GOT3 (cell line): ENCODE data around the gene ARTN.
A peak's percentile ranks its signal among the peaks of the same experiment; 100 is the strongest.

Experiments used
- DNase-seq: peaks from one replicate; lab custom pipeline; 2025; ENCODE audit warnings: mixed read lengths; lab: John Stamatoyannopoulos, UW

The ARTN gene

DNA sequence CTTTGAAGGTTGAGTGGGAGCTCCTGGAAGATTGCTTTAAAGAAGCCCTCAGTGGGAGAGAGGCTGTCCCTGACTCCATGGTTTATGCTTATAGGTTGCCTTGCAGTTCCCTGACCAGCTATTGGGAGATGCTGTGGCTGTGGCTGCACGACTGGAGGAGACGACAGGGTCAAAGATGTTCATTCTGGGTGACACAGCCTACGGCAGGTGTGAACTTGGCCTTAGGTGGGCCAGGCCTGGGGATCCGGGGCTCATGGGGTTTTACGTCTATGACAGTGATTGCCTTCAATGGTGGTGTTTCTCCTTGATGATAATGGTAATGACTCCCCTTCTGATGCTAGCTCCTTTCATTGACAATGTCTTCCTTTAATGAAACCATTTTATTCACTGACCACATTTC lies 36.9 kb downstream of the ARTN start:
- no peak for DNase-seq

DNA sequence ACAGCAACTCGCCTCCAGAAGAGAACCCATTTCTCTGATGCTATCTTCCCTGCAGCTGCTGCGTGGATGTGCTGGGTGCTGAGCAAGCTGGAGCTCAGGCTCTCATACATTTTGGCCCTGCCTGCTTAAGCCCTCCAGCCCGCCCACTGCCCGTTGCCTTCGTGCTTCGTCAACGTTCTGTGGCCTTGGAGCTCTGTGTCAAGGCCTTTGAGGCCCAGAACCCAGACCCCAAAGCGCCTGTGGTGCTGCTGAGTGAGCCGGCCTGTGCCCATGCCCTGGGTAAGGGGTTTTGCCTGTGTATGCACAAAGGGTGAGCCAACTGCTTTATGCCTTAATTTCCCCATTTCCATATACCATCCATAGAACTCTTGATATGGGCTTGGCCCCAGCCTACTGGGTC lies 37.3 kb downstream of the ARTN start:
- no peak for DNase-seq

DNA sequence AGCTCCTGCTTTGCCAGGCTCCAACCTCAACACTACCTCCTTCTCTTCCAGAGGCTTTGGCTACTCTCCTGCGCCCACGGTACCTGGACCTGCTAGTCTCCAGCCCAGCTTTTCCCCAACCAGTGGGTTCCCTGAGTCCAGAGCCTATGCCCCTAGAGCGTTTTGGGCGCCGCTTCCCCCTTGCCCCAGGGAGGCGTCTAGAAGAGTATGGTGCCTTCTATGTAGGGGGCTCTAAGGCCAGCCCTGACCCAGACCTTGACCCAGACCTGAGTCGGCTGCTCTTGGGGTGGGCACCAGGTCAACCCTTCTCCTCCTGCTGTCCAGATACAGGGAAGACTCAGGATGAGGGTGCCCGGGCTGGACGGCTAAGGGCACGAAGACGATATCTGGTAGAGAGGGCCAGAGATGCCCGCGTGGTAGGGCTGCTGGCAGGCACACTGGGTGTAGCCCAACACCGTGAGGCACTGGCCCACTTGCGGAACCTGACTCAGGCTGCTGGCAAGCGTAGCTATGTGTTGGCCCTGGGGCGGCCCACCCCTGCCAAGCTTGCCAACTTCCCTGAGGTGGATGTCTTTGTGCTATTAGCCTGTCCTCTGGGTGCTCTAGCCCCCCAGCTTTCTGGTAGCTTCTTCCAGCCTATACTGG lies 37.9 kb downstream of the ARTN start:
- no peak for DNase-seq

DNA sequence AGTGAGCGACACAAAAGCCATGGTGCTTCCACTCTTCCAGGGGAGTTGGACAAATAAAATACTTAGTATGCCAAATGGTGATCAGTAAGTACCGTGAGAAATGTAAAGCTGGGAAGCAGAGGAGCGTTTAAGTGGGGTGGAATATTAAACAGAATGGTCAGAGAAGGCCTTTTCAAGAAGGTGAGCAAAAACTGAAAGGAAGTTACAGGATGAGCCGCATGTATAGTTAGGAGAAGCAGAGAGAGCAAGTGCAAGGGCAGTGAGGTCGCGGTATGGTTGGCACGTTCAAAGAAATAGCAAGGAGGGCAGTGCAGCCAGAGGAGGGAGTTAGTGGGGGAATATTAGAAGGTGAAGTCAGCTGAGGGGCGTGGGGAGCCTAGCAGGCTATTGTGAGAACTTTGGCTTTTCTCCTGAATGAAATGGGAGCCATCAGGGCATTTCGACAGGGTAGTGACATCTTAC lies 40.4 kb downstream of the ARTN start:
- no peak for DNase-seq

DNA sequence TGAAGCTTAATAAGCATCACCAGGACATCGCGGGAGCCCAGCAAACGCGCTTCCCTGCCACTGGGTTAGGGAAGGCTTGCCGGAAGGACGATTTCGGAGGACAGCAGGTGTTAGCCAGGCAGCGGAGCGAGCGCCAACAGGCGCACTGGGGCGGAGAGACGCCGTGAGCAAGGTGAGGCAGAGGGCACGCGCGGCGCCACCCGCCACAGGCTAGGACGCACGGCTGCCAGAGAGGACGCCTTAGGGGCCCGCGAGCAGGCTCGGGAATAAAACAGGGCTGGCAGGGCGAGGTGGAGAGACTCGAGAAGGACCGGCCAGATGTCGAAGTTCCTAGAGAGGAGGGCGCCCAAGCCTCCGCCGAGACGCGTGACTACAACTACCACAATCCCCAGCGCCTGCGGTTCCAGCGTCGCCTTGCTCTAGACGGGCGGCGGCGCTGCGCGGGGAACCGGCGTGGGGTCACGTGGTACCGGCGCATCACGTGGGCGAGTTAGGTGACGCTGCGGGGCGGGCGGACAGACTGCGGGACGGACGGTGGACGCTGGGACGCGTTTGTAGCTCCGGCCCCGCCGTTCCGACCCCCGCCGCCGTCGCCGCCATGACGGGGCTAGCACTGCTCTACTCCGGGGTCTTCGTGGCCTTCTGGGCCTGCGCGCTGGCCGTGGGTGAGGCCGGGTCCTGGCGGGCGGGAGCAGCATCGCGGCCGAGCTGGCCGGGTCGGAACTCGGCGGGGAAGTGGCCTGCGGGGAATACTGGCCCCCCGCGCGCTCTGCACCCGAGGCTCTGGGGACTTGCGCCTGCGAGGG lies 41.0 kb downstream of the ARTN start, which contains the start of gene ATP6V0B:
ATP6V0B (plus strand) TSS at position 518 of the 806 bp plus-strand sequence; CDS start at position 599, 81 bp downstream.
- peak; percentile 71 for DNase-seq

DNA sequence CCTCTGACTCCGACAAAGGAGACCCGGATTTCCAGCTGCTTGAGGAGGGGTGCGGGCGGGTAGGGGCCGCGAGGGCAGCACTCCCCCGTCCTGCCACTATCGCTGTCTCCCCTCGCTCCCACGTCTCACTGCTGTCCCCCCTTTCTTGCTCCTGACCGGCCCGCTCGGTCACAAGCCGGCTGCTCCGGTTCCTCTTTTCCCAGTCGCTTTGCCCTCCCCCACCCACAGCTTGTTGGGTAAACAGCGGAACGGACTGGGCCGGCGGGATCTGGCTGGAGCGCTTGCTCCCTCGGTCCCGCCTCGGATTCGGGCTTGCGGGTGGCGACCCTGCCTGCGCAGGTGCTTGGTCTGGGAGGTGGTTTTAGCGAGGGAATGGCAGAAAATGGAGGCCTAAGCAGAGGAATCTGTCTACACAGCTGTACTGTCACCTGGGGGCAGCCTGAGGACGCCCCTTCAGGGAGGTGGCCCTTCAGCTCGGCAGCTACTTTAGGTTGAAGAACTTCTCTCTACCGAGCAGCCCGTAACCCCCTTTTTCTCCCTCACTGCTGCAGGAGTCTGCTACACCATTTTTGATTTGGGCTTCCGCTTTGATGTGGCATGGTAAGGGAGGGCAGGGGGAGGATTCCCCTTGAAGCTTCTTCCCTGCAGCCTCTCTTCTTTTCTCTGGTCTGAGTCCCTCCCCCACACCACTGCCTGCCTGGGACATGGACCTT lies 41.8 kb downstream of the ARTN start:
- no peak for DNase-seq

DNA sequence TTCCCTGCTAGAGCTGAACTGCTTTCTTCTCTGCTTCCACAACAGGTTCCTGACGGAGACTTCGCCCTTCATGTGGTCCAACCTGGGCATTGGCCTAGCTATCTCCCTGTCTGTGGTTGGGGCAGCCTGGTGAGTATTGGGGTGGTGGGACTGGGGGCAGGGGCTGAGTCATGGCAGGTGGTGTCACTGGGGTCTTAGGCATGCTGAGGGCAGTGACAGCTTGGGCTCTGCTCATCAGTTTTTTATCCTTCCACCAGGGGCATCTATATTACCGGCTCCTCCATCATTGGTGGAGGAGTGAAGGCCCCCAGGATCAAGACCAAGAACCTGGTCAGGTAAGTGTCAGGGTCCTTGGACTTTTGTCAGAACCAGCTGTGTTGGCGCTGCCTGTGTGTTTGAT lies 42.4 kb downstream of the ARTN start:
- no peak for DNase-seq

DNA sequence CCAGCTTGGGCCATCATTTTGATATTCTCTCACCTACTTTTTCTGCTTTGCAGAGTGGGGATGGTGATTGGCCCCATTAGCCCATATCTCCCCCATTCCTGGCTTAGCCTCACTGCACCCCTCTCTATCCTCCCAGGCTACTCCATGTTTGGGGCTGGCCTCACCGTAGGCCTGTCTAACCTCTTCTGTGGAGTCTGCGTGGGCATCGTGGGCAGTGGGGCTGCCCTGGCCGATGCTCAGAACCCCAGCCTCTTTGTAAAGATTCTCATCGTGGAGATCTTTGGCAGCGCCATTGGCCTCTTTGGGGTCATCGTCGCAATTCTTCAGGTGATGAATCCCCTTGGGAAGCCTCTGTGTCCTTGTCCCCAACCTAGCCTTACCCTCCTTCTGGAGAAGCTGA lies 43.3 kb downstream of the ARTN start:
- no peak for DNase-seq

DNA sequence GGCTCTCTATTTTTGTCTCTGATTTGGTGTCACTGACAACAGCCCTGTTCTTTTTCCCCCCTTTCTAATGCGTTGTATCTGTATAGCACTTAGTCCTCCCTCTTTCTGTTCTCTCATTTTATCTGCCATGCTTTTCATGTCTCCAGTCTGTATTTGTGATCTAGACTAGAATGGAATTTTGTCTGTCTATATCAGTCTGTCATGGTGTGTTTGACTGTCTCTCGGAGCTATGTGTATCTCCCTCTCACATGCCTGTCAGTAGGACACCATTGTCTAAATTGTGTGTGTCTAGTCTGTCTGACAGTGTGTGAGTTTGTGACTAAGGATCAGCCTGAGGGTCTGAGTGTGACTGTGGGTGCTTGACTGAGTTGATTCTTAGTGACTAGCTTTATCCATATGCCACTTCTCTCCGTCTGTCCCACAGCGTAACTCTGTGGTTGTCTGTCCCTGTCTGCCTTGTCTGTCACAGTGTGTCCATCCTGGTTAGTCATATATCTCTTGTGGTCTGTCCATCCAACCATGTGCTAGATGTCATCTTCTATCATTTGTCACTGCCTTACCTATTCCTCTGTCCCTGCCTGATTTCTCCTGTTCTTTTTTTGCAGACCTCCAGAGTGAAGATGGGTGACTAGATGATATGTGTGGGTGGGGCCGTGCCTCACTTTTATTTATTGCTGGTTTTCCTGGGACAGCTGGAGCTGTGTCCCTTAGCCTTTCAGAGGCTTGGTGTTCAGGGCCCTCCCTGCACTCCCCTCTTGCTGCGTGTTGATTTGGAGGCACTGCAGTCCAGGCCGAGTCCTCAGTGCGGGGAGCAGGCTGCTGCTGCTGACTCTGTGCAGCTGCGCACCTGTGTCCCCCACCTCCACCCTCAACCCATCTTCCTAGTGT lies 44.0 kb downstream of the ARTN start:
- no peak for DNase-seq

DNA sequence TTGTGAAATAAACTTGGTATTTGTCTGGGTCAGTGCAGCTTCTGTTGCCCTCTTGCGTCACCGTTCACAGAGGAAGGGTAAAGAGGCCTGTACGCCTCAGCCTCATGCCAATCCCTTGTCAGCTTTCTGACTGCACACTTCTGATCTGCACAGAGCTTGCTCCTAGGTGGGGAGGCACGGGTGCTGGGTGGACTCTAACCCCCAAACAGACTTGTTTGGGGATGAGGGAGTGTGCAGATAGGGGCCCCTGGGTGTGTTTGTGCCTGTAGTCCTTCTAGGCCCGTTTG lies 44.6 kb downstream of the ARTN start:
- no peak for DNase-seq

DNA sequence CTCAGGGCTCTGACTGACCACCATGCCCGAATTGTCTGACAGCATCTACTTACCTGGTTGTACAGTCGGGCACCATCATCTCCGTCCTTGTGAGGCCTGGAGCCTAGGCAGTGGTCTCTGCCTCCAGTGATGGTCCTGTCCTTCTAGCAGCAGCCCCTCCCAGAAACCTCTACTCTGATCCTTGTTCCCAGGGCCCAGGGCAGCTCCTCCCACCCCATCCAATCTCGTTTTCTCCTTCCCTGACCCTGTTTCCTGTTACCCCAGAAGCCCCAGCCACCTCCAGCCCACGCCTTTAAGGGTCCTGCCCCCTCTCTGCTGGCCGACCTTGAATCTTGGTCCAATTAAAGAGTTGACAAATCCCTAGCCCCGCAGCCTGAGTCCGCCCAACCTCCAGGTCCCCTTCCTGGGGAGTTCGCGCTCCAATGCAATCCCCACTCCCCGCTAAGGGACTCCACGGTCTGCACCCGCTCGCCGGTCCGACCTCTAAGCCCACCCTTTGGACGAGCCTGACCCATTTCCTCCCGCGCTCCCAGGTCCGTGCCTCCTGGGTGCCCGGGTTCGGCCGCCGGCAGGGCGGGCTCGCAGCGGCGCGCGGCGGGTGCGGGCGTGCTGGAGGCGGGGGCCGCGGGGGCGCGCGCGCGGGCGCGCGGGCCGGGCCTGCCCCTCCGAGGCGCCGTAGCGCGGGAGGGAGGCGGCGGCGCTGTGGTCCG lies 45.1 kb downstream of the ARTN start, which contains the start of gene B4GALT2:
B4GALT2 (plus strand) TSS at position 660 of the 710 bp plus-strand sequence. CDS start 1,951 bp downstream, outside the sequence.
- no peak for DNase-seq

DNA sequence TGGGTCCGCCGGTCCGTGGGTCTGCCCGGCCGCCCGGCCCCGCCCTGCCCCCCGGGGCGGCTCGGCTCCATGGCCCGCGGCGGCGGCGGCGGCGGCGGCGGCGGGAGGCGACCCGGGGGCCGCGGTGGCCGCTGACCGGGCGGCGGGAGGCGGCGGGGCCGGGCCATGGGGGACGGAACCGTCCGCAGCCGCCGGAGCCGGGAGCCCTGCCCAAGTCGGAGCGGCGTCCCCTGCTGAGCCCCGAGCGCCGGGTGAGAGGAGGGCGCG lies 45.6 kb downstream of the ARTN start:
- DNase-seq = no peak

DNA sequence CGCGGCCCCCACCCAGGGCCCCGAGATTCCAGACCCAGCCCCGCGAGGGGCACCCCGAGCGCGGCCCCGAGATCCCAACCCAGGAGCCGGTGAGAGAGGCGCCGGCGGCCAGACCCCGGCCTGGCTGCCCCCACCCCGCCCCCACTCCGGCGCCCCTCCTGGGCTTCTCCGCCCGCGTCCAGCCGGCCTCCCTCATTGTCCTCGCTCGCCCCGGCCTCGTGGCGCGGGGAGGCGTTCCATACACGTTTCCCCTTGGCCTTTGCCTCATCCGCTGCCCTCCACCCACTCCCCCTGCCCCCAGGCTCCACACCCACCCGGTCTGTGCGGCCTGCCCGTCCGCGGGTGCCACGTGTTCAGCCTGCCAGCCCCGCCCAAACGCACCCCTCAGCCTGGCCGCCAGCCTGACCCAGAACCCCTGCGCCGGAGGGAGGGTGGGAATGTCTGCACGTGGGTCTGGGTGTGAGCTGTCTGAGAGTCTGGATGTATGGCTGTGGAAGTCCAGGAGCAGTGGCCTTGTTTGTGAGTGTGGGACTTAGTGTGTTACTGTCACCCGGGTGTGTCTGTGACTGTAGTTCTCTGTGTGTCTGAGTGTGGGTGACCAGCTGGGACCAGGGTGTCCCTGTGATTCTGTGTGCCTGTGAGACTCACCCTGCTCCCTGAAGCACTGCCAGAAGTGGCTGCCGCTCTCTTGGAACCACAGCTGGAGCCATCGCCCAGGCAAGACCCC lies 46.1 kb downstream of the ARTN start:
- DNase-seq = no peak

DNA sequence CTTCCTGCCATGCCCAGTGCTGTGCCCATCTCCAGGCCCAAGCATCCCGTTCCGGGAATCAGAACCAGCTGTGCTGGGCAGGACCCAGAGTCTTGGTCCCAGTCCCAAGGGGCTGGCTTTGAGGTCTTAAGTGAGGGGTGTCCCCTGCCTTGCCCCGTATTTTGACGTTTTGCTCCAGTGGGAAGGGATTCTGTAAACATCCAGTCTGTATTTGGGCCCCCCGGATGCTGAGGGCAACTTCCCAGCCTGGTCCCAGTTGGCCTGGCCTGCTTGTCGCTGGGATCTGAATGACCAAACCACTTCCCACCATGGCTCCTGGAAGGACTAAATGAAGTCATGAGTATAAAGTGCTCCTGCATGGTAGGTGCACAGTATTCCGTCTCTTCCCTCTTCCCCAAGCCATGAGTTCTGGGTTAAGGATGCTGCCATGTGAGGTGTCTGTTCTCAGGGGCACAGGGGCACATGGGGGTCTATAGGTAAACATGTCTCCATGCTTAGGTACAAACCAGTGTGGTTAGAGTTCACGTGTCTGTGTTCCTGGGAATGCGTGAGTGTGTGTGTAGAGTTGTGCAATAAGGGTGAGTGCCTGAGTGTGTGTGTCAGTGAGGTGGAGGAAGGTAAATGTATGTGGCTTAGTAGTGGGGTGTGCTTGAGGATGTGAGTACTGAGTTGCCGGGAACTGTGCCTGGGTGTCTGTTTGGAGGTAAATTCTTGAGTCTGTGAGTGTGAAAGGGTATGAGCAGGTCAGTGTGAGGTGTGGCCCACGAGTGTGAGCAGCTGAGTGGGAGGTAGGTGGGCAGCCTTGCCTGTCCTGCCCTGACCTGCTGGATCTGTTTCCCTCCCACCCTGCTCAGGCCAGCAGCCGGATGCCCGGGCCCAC lies 46.9 kb downstream of the ARTN start:
- no peak for DNase-seq

DNA sequence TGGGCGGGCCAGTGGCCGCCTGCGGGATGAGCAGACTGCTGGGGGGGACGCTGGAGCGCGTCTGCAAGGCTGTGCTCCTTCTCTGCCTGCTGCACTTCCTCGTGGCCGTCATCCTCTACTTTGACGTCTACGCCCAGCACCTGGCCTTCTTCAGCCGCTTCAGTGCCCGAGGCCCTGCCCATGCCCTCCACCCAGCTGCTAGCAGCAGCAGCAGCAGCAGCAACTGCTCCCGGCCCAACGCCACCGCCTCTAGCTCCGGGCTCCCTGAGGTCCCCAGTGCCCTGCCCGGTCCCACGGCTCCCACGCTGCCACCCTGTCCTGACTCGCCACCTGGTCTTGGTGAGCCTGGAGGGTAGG lies 47.5 kb downstream of the ARTN start:
- no peak for DNase-seq

DNA sequence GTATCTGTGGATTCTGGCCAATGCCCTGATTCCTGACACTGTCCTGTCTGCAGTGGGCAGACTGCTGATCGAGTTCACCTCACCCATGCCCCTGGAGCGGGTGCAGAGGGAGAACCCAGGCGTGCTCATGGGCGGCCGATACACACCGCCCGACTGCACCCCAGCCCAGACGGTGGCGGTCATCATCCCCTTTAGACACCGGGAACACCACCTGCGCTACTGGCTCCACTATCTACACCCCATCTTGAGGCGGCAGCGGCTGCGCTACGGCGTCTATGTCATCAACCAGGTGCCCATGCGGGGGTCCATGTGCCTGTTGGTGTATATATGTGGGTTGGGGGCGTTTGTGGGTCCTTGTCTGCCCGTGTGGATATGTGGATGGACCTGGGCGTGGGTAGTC lies 48.0 kb downstream of the ARTN start:
- DNase-seq = no peak

DNA sequence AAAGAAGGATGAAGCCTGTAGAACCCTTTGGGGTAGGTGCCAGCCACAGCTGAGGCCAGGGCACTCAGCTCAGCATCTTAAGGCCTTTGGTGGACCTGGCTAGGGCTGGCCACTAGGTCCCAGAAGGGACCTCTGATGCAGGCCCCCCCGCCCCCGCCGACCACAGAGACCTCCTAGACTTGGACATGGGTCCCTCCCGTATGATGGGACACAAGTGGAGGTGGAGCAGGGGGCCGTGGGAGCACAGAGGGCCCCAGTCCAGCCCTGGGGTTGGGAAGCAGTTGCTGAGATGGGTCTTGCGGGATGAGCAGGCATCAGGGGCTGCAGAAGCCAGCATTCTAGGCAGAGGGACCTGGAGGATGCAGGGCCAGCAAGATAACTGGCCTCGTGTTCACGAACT lies 48.6 kb downstream of the ARTN start:
- DNase-seq = no peak

DNA sequence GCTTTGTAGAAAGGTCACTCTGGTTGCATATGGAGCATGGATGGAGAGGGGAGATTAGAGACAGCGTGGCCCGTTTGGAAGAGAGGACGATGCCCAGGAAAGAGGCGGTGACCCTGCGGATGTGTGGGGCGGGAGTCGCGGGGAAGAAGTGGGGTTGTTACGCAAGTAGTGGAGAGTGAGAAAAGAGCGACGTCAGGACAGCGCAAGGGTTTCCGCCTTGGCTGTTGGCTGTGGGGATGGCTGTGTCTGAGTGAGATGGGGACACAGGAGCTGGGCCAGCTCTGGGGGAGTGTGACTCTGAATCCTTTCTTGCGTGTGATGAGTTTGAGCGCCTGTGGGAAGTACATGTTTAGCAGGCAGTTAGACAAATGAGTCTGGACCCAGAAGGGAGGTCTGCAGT lies 49.2 kb downstream of the ARTN start:
- no peak for DNase-seq

DNA sequence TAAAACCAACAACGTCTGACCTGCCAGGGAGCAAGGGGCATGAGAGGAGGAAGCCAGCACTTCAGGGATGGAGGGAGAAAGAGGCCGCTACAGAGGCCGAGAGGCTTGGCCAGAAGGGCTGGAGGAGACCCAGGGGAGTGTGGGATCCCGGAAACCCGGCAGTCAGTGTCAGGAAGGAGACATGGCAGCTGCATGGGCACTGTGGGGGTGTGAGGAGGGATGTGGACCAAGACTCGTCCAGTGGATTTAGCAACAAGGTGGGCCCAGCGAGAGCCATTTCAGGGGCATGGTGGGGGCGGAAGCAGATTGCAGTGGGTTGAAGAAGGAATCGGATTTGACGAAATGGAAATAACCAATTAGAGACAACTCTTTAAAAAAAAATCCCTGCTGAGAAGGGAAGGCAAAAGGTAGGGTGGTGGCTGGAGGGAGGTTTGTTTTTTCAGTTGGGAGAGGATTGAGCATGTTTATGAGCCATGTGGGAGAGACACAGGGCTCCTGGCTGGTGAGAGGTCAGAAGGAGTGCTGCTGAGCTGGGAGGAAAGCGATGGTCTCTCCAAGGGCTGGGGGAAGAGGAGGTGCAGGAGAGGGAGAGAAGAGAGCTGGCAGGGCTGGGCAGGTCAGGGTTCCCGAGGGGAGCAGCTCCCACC lies 49.8 kb downstream of the ARTN start:
- no peak for DNase-seq
